Activated CD8-positive, alpha-beta memory T cell treated with anti-CD3 and anti-CD28 coated beads, Interleukin-2, amount 50 U/mL, for 24 hours (primary cell): ENCODE data around the gene MLLT3.

Source experiments
- DNase-seq: peaks from one replicate; pipeline ENCODE4 v3.0.0-alpha.2; 2020; ENCODE audit errors: extremely low read depth

The MLLT3 gene

DNA sequence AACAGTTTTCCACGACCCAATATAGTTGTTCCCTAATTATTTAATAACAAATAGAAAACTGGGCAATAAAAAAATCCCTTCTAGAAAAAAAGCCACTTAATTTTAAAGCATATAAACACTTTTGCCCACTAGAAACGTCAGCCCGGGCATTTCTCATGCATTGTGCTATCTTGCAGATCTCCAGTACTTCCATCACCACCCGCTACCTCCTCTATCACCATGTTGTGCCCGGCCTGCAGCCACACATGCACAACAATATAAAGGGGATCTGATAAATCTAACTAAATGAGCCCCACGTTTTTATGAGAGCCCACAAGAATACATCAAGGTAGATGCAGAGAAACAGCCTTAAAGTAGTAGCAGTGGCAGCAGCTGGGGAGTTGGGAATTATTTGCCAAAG lies 272.7 kb downstream of the MLLT3 start:
- no peak for DNase-seq

DNA sequence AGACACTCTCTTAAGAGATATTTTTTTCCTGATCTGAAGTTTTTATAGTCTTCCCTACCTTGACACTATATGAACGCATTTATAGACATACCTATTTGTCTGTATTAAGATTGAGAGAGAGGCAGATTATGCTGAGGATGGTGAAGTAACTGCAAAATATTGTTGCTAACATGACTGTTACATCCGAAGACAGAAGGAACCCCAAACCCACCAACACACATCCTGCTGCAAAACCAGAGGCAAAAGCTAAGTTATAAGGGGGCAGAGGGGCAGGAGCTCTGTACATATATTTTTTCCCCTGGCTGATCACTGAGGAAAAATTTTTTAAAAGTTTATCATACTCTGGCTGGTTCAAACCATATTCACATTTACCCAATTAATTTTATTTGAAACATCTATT lies 279.0 kb downstream of the MLLT3 start:
- no peak for DNase-seq

DNA sequence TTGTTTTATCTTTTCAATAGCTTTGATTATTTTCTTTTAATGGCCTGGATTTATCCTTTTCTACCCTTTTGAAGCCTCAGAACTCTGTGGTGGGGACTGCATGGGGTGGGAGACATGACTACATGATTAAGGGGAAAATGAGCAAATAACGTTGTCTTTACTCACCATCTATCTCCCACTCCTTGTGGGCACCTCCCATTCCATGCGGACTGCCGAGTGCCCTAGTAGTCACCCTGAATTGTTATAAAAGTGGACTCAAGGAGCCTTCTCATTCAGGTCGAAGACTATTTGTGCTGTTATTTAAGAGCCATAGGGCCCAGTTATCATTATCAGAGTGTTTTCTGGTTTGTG lies 281.8 kb downstream of the MLLT3 start:
- DNase-seq = no peak

DNA sequence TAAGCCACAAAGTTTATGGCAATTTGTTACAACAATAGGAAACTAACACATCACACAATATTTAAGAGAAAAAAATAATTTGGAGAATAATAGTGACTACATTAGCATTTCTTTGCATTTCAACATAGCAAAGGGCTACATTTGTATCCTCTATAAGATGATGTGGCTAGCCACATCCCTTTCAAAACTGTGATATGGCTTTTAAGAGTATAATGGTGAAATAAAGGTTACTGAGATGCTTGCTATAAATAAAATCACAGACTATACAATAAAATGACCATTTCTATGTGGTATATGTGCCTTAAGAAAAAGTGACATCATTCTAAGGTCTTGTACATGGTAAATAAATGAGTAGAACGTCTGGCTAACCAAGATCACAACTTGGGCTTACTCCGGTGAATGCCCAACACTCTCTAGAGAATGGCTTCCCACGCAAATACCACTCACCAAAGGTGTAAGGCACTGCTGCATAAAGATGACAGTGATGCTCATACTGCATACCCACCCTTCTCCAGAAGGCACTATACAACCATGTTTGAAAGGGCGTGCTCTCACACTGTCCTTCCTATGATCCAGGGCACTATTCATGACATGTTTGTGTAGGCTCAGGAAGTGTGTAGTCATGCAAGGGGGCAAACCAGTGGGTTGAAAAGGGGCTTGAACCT lies 286.5 kb downstream of the MLLT3 start:
- no peak for DNase-seq

DNA sequence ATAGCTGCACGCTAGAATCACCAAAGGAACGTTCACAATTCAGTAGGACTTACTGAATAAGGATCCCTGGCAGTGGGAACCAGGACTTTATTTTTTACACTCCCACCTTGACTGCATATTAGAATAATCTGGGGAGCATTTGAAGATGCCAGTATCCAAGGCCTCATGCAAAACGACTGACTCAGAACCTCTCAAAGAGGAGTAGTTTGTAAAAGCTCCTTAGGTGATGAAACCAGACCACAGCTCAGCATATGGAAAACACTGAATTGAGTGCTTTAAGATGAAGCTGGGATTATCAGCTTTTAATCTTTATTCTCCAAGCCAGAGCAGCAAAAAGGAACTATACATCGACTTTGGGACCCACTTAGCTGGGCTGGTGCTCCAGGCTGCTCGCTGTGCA lies 288.3 kb downstream of the MLLT3 start:
- no peak for DNase-seq

DNA sequence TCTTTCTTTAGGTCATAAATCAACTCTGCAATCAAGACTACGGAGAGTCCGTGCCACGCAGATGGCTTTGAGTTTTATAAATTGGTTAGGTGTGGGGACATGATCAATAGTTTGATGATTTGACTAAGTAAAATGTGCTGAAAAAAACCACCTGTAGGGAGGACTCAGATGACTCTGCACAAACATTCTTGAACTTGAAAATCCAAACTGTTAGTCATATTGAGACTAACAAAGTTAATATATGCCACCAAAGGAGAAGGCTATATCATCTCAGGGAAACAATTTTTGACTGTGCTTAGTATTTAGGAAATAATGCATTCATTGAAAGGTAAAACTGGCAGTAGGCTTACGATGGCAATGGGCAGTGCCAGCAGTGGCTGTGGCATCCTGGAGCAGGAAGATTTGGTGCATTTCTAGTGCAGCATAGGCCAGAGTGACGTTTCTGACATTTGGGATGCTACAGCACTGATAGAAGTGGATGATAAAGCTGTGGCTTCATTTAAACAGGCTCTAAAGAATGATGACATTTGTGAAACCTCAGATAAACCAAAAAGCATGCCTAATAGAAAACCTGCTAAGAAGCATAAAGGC lies 291.1 kb downstream of the MLLT3 start:
- no peak for DNase-seq

DNA sequence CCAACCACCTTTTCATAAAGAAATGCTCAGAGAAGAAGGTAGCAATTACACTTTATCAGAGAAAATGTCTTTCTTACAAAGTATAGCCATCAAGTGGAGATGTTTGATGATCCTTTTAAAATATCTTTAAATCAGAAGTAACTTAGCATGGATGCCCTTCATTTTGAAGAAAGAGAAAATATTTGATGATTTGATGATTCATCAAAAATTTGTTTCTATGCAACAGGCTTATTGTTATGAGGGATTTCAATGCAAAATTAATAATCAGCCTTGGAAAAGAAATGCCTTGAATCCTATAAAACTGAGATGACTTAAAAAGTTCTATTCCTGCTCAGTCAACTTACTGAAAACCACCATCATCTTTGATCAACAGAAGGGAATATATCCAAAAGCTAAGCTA lies 291.6 kb downstream of the MLLT3 start:
- no peak for DNase-seq

DNA sequence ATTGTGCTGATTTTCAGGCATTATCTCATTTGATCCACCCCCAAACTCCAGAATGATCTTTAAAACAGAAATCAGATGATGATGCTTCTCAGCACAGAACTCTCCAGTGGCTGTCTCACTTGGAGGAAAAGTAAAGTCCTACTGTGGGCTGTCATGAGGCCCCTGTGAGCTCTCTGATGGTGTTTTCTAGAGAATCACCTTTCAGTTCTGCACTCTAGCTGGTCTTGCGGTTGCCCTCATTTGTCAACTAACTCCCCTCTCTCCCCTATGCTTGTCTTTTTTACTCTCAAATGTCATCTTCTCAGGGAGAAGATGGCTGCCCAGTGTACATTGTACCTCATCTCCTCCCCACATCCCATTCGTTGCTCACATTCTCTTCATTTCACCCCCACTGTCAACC lies 295.8 kb downstream of the MLLT3 start:
- DNase-seq = no peak

DNA sequence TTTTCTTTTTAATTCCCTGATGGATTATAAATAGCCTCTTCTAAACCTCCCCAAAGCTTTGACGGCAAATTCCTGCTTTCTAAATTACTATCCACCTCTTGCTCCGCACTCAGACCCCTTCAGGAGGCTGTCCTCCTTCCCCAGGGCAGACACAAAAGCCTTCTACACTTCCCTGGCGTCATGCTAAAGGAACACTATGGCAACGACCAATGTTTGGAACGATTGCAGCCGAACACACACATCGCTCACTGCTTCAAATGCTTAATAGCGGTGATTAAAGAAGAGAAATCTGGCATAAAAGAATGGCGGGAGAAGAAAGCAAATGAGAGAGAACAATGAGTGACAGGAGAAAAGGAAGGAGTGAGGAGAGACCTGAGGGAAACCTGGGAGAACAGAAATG lies 297.3 kb downstream of the MLLT3 start:
- no peak for DNase-seq

DNA sequence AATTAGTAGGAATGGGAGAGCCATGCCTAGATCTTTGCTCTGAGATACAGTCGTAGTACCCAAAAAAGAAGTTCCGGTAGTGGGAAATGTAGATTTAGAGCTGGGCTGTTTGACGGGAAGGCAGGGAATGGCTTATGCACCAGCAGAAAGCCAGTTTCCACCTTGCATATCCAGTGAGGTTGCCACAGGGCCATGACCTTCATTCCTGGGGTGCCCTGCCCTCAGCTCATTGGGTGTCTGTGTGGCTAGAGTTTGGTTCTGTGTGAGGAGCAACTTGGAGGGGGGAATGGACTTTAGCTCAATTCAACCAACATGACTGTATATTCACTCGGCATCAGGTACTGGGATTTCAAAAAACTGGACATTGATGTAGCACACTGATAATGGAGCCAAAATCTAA lies 300.1 kb downstream of the MLLT3 start:
- no peak for DNase-seq

DNA sequence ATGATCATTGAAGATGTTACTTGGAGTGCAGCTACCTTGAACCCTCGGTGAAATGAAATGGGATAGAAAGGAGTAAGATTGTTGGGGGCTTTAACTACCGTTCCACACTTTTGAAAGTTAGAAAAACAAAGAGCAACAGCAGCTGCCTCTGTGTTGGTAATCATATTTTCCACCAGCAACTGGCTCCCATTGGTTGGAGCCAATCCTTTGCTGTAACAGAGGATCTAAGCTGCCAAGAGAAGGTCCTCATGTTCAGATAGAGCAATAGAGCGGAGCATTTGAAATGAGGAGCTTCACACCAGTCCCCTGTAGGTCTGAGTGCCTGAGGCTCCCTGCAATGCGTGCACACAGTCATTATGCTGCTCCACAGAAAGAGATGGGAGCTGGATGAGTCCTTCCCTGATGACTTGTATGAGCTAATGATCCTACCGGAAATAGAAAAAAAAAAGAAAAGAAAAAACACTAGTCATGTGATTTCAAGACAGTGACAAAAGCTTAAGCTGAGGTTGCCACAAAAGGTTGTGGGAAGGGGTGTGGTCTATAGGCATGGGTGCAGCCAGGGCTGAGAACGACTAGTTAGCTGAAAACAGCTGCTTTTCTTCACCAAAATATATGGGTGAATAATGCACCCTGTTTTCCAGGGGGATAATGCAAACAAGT lies 300.7 kb downstream of the MLLT3 start:
- DNase-seq = no peak

DNA sequence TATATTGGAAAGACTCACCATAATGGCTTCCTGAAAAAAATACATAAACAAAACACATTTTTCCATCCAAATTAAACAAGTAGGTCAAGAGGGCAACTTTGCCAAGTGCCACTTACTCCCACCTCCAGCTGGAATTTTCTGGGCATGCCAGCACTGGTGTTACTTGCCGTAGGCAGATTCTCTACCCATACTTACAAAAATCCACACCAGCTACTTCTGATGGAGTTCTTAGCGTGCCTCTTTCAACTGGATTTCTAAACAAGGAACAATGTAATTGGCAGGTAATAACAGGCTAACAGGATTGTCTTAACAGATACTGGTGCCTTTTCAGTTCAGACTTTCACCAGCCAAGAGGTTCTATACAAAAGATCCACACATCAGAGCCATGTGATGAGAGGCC lies 301.4 kb downstream of the MLLT3 start:
- no peak for DNase-seq

DNA sequence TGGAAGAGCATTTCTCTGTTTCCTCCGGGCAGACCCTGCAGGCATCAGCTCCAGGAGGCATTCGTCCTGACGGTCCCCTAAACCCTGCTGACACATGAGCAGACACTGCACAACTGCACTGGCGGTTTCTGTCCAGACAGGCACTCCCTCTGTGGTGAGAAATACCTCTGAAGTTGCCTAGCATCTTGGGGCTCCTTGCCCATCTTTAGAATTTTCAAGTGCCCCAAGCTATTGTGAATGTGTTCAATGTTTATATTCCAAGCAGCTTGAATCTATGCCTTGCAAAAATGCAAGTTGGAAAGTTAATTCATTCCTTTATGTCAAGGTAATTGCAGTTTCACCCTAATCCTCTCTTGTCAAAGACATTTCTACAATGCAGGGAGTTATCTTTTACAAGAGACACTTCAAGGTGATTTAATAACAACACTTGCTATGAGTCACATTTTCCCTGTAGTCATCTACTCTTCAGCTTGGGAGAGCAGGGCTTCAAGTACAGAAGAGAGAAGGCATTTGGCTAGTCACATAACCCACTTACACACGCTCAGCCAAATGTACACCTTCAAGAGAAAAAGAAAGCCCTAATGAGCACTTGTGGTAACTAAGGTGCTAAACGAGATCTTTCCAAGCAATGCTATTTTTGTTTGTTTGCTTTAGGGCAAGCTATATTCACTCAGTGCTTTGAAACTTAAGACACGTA lies 302.5 kb downstream of the MLLT3 start:
- no peak for DNase-seq

DNA sequence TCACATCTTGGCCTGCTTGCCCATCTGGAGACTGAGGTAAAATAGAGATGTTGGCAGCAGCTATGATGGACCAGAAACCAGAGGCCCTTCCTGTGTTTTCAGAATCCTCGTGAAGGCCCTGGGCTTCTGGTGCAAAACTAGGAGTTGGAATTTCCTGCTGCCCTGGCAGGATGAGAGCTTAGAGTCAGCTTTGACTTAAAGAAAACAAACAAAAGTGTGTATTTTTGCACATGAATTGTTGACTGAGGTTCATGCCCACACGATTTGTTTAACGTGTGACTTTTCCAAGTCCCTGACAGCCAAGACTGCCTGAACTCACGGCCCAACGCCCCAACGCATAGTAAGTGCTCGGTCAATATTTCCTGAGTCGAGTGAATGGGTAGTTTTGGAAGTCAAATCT lies 303.1 kb downstream of the MLLT3 start:
- DNase-seq = no peak

DNA sequence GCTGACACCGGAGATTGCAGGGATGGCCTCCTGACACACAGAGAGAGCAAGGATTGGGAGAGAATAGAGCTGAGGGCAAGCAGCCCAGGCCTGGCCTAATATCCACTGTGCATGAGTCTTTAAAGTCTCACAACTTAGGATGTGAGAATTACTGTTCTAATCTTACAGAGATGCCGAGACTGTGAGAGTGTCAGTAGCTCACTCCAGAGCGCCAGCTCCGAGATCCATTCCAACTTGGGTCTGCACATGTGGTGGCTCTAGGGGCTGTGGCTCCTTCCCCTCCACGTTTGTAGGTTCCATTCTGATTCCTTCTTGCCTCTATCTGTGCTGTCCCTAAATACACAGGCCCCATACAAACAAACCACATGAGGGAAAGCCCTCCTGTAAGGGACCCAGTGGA lies 304.6 kb downstream of the MLLT3 start:
- DNase-seq = no peak

DNA sequence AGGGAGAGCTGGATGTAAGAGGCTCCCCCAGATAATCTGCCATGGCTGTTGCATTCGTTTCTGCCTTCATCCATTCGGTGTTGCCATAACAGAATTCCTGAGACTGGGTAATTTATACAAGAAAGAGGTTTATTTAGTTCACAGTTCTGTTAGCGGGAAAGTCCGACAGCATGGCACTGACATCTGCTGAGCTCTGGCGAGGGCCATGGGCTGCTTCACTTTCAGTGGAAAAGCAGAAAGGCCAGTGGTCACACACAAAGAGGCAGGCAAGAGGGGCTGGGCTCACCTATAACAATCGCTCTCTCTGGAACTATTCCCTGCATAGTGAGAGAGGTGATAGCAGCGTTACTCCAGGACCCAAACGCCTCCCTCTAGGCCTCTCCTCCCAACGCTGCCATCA lies 305.9 kb downstream of the MLLT3 start:
- DNase-seq = no peak

DNA sequence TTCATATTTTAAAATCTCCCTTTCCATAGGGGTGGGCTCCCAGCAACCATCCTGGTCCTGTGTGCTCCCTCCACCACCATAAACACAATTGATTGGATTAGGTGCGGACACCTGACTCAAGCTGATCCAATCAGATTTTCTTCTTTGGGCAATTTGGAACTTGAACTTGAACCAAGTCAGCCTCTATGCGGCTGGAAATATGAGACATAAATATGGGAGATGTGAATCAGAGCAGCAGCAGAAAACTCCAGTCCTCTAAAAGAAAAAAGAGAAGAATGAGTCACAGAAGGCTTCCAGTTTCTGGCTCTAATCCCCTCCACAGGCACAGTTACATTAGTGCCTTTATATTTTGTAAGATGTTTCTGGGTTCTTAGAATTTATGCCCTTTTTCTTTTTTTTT lies 306.6 kb downstream of the MLLT3 start:
- DNase-seq = no peak

DNA sequence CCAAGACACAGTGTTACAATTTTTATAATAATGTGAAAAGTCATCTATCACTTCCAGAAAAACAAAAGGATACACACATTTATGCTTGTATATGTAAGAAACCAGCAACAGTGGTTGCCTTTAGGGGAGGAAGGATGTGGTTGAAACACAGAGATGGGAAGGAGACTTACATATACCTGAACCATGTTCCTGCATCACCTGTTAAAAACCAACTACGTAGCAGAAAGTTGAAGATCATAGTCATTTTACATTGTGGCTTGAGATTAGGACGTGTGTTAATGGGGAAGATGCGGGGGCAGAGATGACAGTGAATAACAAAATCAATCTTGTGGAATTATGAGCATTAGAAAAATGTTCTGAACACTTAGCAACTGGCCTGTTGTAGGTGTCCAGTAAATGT lies 307.3 kb downstream of the MLLT3 start:
- DNase-seq = no peak

DNA sequence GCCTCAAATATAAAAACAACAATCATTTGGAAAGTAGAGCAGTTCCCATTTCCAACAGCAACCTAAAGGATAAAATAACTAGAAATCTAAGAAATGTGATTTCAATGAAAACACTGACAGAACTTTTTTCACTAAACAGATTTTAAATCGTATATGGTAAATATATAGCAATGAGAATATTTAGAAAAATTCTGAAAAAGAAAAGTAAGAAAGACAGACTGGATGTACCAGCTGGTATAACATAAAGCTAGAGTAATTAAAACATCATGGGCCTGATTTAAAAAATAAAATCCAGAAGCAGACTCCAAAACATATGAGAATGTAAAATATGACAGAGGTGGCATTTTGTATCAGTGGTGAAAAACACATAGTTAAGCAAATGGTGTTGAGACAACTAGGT lies 308.9 kb downstream of the MLLT3 start:
- no peak for DNase-seq

DNA sequence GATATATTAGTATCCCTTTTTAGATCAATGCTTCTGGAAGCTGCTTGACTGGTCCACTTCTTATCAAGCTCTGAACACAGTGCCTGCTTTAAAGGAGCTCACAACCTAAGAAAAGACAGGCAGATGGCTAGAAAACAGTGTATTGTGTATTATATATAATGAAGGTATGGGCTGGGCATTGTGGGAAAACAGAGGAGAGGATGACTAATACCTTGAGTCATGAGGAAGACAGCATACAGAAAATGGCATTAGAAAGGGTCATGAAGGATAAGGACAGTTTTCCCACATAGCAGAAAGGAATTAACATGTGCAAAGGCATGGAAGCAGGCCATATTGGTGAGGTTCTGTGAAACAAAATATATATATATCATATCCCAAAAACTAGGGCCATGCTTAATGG lies 309.6 kb downstream of the MLLT3 start:
- no peak for DNase-seq

DNA sequence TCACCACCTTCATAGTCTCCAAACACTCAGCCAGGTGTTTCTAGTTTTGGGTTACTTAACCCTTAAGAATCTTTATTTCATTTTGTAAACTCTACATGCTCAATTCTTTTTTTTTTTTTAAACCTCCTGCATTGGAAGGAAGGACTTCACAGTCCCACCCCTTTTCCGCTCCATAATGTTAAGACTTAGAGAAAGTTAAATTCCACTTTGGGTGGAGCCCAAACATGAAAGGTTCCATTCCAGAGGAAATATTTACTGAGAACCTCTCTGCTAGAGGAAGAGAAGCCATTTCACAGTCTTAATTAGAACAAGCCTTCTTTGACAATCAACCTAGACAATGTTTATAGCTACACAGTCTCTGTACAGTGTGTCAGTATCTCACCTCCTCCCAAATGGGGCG lies 312.3 kb downstream of the MLLT3 start:
- no peak for DNase-seq

DNA sequence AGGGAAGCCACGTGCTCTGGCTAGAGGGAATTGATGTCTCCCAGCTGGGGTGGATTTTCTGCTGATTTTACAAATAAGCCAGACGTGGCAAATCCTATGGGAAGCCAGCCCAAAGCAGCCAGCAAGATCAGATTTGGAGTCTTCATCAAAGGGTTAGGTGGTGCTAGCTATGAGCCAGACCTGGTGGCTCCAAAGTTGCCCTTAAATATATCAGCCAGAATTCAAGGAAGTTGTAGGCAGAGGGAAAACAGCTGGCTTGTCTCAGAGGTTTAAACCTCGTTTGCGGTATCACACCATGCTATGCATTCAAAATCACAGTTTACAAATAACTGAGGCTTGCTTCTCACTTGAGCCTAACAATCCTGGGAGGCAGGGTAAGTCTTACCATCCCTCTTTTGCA lies 313.2 kb downstream of the MLLT3 start:
- no peak for DNase-seq

DNA sequence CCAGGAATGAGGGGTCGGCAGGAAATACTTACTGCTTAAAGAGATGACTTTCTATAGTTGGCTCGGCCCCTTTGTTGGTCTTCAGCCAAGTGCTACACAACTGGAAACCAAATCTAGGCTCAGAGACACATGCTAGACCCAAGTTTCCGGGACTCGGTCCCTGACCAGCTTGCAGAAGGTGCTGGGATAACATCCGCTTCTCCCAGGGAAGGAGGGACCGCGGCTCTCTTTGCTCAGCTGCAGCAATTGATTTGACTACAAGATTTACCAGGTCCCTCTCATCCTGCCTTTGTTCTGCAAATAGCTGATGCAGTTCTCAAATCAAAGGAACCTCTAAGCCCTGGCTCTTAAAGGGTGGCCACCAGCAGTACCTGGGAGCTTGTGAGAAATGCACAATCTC lies 314.7 kb downstream of the MLLT3 start:
- DNase-seq = no peak
